Caki2 (cell line): Measurements from ENCODE around the gene PXMP4. TPM values are rescaled to one million over a fixed set of nuclear protein-coding genes. Genes with fewer than 3 reads are reported as not detected.

ENCODE experiments used
- DNase-seq: peaks from one replicate; pipeline ENCODE4 v3.0.0-alpha.2; 2015; ENCODE audit warnings: low read depth
- in situ Hi-C: cut with HindIII; loops from 2 replicates; pipeline ENCODE4 v1.10.0; 2016; ENCODE audit warnings: low sequenced_read_pairs, low pct_unique_long_range_greater_than_20kb, mixed read lengths
- total RNA-seq: library from RNA; depleted of rRNA; stranded (reverse); fragments of >200 nt; shearing (Covaris generic); gene quantifications from 2 replicates; pipeline ENCODE4 v1.2.3, GENCODE V29; 2014; ENCODE audit warnings: low replicate concordance

Gene PXMP4
- total RNA-seq, 1 experiment from 2014 or later = 3.3 TPM

GRCh38 chr20:33689493-33689892, 30.6 kb downstream of the PXMP4 start:
- in situ Hi-C loops = no loop called here
- DNase-seq = no peak

GRCh38 chr20:33688938-33689424, 31.1 kb downstream of the PXMP4 start:
- in situ Hi-C loops = no loop called here
- no peak for DNase-seq

- in situ Hi-C loops = no loop called here
- DNase-seq = no peak
Observed at GRCh38 chr20:33687993-33688937, 31.8 kb downstream of the PXMP4 start.

GRCh38 chr20:33687370-33687915, 32.7 kb downstream of the PXMP4 start:
- no peak for DNase-seq
- in situ Hi-C loops = no loop called here

DNA sequence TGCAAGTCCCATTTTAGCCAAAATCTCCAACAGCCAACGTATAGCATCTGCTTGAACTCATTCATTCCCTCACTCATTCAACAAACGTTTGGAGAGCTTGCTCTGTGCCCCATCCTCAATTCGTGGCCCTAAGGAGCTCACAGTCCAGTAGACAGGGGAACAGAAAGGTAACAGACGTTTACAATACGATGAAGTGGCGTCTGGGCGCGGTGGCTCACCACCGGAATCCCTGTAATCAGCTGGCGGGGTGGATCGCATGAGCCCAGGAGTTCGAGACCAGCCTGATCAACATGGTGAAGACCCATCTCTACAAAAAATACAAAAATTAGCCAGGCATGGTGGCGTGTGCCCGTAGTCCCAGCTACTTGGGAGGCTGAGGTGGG, 33.1 kb downstream of the PXMP4 start:
- in situ Hi-C loops = no loop called here
- no peak for DNase-seq

- in situ Hi-C loops = no loop called here
- DNase-seq = peak; percentile 91
Observed at GRCh38 chr20:33686100-33686983, 33.8 kb downstream of the PXMP4 start, which contains the start of gene E2F1. TSS of gene E2F1 (minus strand) at chr20:33686385. CDS start at chr20:33686264, 121 bp downstream.

DNA sequence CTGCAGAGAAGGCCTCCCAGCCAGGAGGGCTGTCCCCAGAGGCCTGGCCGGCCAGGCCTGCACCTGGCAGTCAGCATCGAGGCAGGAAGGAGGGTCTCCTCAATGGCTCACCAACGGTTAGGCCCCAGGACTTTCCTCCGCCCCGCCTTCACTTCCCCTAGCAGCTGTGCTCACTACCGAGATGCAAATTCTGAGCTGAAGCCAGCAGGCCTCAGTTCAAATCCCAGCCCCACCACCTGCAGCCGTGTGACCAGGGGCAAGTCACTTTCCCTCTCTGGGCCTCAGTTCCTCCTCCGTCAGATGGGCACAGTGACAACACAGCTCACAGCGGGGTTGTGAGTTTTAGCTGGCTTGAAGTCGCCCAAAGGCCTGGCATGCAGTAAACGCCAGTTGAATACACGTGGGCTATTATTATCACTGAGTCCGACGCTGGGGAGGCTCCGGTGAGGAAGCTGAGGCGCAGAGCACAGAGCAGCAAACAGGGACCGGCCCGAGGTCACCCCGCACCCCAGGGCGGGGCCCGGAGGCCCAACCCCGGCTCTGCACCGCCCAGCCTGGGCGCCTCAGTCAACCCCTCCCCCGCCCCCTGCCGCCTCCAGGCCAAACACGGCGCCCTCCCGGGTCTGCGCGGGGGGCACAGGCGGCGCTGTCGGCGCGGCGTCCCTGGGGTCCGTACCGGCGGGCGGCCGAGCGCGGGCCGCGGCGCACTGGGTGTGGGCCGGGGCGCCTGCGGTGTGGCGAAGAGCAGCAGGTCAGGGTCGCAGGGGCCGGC, 34.6 kb downstream of the PXMP4 start:
- peak; percentile 31 for DNase-seq
- in situ Hi-C loops = no loop called here

DNA sequence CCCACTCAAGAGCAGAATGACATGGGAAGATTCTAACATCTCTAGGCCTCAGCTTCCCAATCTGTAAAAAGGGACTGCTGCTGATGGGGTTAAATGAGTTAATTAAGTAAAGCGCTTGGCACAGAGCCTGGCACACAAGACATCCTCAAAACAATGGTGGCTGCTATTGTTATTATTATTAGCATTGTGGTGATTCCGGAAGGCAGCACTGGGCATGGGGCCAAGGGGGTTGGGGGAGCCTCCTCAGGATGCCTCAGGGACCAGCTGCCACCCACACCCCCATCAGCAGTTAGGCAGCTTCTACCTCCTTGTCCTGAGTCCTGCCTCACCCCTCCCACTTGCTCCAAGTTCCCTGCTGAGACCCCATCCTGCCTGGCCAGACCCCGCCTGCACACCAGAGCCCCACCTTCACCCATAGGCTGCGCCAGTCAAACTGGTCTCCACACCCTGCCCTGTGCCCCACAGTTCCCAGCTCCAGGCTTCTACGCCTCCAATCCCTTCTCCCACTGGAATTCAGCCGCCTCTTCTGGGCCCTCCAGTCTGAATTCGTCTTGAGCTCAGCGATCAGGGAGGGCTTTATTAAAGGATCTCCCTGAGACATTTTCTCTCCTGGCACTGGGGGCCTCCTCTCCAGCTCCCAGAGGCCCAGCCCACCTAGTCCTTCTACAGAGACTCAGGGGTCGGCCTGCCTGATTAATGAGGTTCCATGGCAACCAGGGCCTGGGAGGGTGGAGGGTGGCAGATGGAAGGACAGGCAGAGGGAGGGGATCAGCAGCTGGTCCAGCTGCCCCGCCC, 35.4 kb downstream of the PXMP4 start:
- no peak for DNase-seq
- in situ Hi-C loops = no loop called here

DNA sequence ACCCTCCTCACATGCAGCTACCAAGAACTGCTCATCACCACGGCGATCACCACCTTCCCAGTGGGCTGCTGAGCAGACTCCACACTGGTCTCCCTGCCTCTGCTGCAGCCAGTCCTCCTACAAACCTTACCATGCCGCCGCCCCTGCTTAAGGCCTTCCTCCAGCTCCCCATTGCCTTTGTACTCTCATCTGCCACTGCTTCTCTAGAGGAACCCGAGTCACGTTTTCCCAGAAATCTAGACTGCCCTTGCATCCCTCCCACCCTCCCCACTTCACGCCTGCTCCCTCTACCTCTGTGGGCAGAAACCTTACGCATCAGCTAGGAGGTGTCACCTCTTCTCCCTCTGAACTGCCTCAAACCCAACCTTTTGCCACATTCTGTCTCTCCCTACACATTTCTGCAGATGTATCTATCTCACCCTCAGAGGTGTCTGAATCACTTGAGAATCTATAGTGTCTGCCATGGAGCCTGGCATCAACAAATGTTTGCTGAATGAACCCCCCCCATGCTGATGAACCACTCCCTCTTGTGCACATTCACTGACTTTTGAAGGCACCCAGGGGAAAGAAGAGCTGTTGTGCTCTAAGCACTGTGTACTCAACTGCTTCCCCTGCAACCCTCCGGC, 38.3 kb downstream of the PXMP4 start:
- in situ Hi-C loops = no loop called here

GRCh38 chr20:33681288-33681687, 38.8 kb downstream of the PXMP4 start:
- in situ Hi-C loops = no loop called here
- no peak for DNase-seq

More for the DNA sequence above, 38.3 kb downstream of the PXMP4 start:
- DNase-seq = no peak

GRCh38 chr20:33680686-33681085, 39.4 kb downstream of the PXMP4 start:
- in situ Hi-C loops = no loop called here
- no peak for DNase-seq

GRCh38 chr20:33679758-33680485, 40.2 kb downstream of the PXMP4 start:
- DNase-seq = no peak
- in situ Hi-C loops = no loop called here

GRCh38 chr20:33677991-33678702, 42.0 kb downstream of the PXMP4 start:
- in situ Hi-C loops = no loop called here
- no peak for DNase-seq

GRCh38 chr20:33676652-33677645, 43.2 kb downstream of the PXMP4 start:
- no peak for DNase-seq
- in situ Hi-C loops = no loop called here
